Activated naive CD8-positive, alpha-beta T cell (primary cell): ENCODE measurements around the gene CREB3L1.
A peak's percentile ranks its signal among the peaks of the same experiment; 100 is the strongest.

ENCODE experiments used
- H3K27ac Mint-ChIP-seq: one replicate; pipeline ENCODE4 v1.8.0; 2021; ENCODE audit warnings: mixed read lengths
- H3K27me3 Mint-ChIP-seq: one replicate; pipeline ENCODE4 v1.8.0; 2021; ENCODE audit warnings: mixed read lengths
- H3K36me3 Mint-ChIP-seq: one replicate; pipeline ENCODE4 v1.8.0; 2021; ENCODE audit warnings: mixed read lengths
- H3K4me1 Mint-ChIP-seq: one replicate; pipeline ENCODE4 v1.8.0; 2021; ENCODE audit warnings: low read depth, mixed read lengths
- H3K4me3 Mint-ChIP-seq: one replicate; pipeline ENCODE4 v1.8.0; 2021; ENCODE audit warnings: mild to moderate bottlenecking, mixed read lengths
- H3K9me3 Mint-ChIP-seq: one replicate; pipeline ENCODE4 v1.8.0; 2021; ENCODE audit warnings: low read depth, mixed read lengths

CREB3L1 gene

DNA sequence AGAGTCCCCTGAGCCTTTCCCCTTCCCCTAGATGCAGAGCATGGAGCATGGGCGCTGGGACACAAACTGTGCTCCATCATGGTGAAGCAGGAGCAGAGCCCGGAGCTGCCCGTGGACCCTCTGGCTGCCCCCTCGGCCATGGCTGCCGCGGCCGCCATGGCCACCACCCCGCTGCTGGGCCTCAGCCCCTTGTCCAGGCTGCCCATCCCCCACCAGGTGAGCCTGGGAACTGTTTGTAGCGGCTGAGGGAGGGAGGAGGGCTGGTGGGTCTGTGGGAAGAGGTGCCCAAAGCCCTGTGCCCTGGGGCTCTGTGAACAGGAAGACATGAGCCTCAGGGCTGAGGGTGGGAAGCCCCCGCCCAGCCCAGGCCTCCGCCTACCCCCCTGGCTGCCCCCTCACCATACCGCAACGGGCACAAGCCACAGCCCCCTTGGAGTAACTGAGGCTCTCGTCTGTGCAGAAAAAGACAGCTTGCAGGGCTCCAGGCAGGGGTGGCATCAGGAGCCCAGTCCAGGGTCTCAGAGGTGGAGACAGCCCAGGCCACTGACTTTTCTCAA lies 30.4 kb downstream of the CREB3L1 start:
- H3K27me3 Mint-ChIP-seq = no peaks in the 10 kb centered on the region
- no peaks in the 10 kb centered on the region for H3K36me3 Mint-ChIP-seq
- H3K4me3 Mint-ChIP-seq = no peak overlapping the region
- H3K9me3 Mint-ChIP-seq = no peaks in the 10 kb centered on the region
- H3K27ac Mint-ChIP-seq = no peak overlapping the region
- peaks cover 15% of the 10 kb centered on the region for H3K4me1 Mint-ChIP-seq

DNA sequence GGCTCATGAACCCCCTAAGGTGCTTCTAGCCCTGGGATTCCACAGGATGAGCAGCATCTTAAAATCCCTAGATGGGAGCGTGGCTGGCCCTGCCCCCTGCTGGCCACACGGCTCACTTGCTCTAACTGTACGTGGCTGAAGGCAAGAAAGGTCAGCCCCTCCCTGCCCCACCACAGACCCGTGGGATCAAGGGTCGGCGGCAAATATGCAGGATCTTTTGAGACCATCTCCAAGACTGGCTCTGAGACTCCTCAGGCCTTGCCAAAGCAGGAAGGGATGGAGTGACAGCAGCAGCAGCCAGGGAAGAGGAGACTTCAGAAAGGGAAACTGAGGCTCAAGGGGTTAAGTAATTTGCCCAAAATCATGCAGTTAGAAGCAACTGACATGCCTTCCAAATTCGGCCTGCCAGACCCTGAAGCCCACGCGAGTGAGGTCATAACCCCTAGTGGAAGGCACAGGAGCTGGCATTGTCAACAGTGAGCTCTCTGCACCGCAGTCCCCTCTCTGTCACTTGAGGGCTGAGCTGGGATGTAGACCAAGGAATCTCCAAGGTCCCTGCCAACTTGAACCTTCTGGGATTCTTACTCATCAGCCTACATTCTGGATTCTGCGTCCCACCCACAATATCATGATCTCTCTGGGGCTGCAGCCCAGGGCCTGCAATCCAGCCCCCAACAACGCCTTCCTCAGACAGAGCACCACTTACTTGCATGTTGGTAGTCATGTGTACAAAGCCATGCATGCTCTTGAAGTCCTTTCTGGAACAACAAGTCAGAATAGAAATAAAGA lies 31.4 kb downstream of the CREB3L1 start:
- Mint-ChIP-seq H3K36me3 (no peaks in the 10 kb centered on the region), H3K27me3 (no peaks in the 10 kb centered on the region), H3K4me1 (peaks cover 15% of the 10 kb centered on the region), H3K9me3 (no peaks in the 10 kb centered on the region), H3K27ac (no peak overlapping the region), H3K4me3 (no peak overlapping the region)

DNA sequence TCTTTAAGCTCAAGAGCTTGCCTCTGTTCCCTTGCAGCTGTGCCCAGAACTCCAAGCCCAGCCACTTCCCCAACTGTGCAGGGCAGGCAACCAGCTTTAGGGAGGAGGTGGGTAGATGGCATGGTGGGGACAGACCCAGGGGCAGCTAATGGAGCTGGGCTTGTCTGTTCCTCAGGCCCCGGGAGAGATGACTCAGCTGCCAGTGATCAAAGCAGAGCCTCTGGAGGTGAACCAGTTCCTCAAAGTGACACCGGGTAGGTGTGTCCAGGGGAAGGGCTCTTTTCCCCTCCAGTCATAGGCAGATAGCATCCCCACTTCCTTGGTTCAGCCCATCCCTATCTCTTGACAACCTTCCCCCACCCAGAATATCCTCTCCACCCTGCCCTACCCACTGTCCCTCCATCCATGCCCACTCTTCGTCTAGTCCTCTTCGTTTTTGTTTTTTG lies 32.4 kb downstream of the CREB3L1 start:
- H3K27ac Mint-ChIP-seq = no peak overlapping the region
- H3K27me3 Mint-ChIP-seq = no peaks in the 10 kb centered on the region
- peaks cover 15% of the 10 kb centered on the region for H3K4me1 Mint-ChIP-seq
- no peak overlapping the region for H3K4me3 Mint-ChIP-seq
- no peaks in the 10 kb centered on the region for H3K36me3 Mint-ChIP-seq
- no peaks in the 10 kb centered on the region for H3K9me3 Mint-ChIP-seq

DNA sequence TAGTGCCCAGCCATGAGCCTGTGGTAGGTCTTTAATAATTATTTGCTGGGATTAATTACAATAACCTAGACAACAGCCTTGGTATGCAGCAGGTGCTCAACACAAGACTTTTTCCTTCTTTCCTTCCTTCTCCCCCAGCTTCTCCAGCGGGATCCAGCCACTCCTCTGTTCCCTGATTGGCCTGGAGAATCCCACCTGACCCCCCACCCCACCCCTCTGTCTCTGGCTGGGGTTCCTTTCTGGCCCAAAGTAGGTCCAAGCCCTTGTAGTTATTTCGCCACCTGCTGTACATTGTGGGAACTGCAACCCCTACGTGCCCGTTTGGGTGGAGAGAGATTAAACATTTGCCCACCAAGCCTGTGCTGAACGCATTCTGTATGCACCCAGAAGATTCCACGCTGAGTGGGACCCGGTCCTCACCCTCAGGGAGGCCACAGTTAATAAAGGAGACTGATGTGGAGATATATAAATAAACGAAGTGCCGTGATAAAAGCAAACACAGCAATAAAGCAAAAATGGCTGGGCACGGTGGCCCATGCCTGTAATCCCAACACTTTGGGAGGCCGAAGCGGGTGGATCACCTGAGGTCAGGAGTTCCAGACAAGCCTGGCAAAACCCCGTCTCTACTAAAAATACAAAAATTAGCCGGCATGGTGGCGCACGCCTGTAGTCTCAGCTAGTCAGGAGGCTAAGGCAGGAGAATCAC lies 37.7 kb downstream of the CREB3L1 start:
- H3K27me3 Mint-ChIP-seq = no peaks in the 10 kb centered on the region
- H3K4me3 Mint-ChIP-seq = no peak overlapping the region
- no peaks in the 10 kb centered on the region for H3K36me3 Mint-ChIP-seq
- H3K9me3 Mint-ChIP-seq = no peaks in the 10 kb centered on the region
- H3K27ac Mint-ChIP-seq = no peak overlapping the region
- peaks cover 18% of the 10 kb centered on the region for H3K4me1 Mint-ChIP-seq

DNA sequence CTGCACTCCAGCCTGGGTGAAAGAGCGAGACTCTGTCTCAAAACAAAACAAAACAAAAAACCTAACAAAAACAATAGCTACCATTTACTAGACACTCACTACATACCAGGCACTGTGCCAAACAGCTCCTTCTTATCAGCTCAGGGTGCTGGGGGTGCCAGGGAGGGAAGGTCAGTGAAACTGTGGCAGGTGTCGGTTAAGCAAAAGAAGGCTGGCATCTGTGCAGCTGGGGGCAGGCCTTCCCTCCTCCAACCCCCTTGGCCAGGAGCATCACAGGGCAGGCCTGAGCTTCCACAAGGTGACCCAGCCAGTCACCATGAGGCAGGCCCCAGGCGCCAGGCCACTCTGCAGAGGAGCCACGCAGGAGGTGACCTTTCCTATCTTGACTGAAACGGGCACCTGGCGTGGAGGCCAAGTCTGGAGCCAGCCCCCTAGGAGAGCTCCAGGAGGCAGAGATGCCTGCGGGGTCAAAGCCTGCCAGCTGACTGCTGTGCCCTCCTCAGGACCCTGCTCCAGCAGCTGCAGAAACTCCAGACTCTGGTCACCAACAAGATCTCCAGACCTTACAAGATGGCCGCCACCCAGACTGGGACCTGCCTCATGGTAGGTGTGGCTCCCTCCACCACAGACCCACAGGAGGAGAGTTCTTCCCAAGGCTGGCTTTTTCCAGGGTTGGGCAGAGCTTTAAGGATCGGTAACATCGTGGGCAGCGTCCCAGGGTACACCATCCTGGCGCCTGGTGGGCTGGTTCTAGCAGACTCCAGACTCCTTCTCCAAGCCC lies 38.5 kb downstream of the CREB3L1 start:
- H3K36me3 Mint-ChIP-seq = no peaks in the 10 kb centered on the region
- no peaks in the 10 kb centered on the region for H3K27me3 Mint-ChIP-seq
- H3K27ac Mint-ChIP-seq = no peak overlapping the region
- H3K9me3 Mint-ChIP-seq = no peaks in the 10 kb centered on the region
- H3K4me3 Mint-ChIP-seq = no peak overlapping the region
- peaks cover 19% of the 10 kb centered on the region for H3K4me1 Mint-ChIP-seq

DNA sequence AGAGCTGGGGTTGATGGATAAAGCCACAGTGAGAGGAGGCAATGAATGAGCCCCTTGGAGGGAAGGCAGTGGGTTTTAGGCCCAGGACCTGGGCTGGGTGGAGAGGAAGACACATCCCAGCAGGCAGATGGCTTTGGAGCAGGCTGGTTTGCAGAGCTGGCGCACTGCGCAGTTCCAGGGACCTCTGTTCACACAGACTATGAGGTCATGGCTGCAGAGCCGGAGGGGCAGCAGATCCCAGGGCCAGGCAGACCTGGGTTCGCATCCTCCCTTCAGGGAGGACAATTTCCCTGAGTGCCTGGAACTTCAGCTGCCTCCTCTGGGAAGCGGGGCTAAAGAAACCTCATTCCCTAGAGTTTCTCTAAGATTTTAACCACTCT lies 41.6 kb downstream of the CREB3L1 start:
- H3K27ac Mint-ChIP-seq = peak overlapping the region; percentile 89
- no peaks in the 10 kb centered on the region for H3K27me3 Mint-ChIP-seq
- H3K36me3 Mint-ChIP-seq = no peaks in the 10 kb centered on the region
- peak overlapping the region; percentile 11 for H3K4me3 Mint-ChIP-seq
- H3K9me3 Mint-ChIP-seq = no peaks in the 10 kb centered on the region
- peaks cover 19% of the 10 kb centered on the region for H3K4me1 Mint-ChIP-seq

DNA sequence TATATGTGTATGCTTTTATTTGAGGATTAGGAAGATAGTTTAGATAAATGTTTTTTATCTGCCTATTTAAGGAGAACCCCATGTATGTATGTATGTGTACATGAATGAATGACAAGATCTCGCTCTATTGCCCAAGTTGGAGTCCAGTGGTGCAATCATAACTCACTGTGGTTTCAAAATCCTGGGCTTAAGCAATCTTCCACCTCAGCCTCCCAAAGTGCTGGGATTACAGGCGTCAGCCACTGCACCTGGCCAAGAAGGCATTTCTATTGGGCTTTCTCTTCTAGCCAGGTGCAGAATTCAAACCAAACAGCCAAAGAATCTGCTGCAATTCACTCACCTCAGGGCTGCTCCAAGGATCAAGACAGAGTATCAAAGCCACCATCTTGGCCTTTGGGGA lies 44.3 kb downstream of the CREB3L1 start:
- Mint-ChIP-seq H3K4me1 (peaks cover 19% of the 10 kb centered on the region), H3K27me3 (no peaks in the 10 kb centered on the region), H3K9me3 (no peaks in the 10 kb centered on the region), H3K36me3 (no peaks in the 10 kb centered on the region), H3K4me3 (no peak overlapping the region), H3K27ac (no peak overlapping the region)

DNA sequence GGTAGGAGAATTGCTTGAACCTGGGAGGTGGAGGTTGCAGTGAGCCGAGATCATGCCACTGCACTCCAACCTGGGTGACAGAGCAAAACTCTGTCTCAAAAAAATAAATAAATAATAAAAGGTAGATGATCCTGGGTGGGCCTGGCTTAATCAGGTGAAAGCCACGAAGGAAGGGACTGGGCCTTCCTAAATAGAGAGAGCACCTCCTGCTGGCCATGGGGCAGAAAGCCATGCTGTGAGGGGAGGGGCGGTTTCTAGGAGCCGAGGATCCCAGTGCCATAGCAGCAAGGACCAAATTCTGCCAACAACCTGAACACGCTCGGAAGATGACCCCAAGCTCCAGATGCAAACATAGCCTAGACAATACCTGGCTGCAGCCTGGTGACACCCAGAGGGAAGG lies 45.3 kb downstream of the CREB3L1 start:
- Mint-ChIP-seq H3K4me3 (no peak overlapping the region), H3K36me3 (no peaks in the 10 kb centered on the region), H3K9me3 (no peaks in the 10 kb centered on the region), H3K27me3 (no peaks in the 10 kb centered on the region), H3K27ac (no peak overlapping the region), H3K4me1 (peaks cover 23% of the 10 kb centered on the region)

DNA sequence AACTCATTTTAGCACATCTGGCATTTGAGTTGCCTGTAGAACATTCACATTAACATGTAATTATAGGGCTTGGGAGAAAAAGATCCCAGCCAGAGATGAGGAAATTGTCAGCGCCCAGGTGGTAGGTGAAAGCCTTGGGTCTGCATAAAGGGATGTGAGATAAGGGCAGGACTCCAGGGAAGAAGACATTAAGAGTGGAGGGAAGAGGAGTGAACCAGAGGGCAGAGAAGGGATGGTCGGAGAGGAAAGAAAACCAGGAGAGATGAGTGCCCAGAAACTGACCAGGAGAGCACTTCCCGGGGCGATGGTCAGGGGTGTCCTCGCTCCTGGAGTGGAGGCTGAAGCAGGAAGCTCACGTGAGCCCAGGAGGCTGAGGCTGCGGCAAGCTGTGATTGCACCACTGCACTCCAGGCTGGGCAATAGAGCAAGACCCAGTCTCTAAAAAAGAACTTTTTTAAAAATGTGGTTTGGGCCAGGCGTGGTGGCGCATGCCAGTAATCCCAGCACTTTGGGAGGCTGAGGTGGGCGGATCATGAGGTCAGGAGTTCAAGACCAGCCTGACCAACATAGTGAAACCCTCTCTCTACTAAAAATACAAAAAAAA lies 49.5 kb downstream of the CREB3L1 start:
- Mint-ChIP-seq H3K27ac (no peak overlapping the region), H3K36me3 (no peaks in the 10 kb centered on the region), H3K9me3 (no peaks in the 10 kb centered on the region), H3K4me3 (no peak overlapping the region), H3K4me1 (peaks cover 38% of the 10 kb centered on the region), H3K27me3 (no peaks in the 10 kb centered on the region)

DNA sequence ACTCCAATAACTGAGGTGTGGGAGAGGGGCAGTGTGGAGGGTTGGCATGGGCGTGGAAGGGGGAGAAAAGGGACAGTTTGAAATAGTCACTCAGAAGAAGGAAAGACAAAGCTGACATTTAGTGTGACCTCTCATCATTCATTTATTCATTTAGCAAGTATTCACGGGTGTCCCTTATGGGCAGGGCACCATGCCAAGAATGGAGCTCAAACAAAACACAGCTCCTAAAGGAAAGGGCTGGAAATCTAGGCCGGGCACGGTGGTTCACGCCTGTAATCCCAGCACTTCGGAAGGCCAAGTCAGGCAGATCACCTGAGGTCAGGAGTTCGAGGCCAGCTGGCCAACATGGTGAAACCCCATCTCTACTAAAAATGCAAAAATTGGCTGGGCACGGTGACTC lies 50.4 kb downstream of the CREB3L1 start:
- no peak overlapping the region for H3K27ac Mint-ChIP-seq
- no peaks in the 10 kb centered on the region for H3K27me3 Mint-ChIP-seq
- H3K9me3 Mint-ChIP-seq = no peaks in the 10 kb centered on the region
- no peak overlapping the region for H3K4me3 Mint-ChIP-seq
- peaks cover 44% of the 10 kb centered on the region for H3K4me1 Mint-ChIP-seq
- no peaks in the 10 kb centered on the region for H3K36me3 Mint-ChIP-seq

DNA sequence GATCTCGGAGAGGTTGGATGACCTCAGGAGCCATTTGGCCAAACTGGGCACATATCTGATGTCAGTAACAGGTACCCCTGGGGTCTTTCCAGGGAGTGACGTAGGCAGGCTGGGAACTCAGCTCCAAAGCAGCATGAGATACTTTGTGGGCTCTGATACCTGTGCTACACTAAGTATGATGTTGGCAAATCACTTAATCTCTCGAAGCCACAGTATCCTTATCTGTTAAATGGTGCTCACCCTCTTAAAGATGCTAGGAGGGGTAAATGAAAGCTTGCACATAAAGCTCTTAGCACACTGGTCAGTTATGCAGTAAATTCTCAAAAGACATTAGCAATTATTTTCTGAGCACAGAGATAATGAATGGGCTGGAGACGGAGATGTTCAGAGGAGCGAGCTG lies 52.7 kb downstream of the CREB3L1 start:
- H3K9me3 Mint-ChIP-seq = no peaks in the 10 kb centered on the region
- H3K4me3 Mint-ChIP-seq = peak overlapping the region; percentile 80
- no peaks in the 10 kb centered on the region for H3K36me3 Mint-ChIP-seq
- H3K27me3 Mint-ChIP-seq = no peaks in the 10 kb centered on the region
- H3K27ac Mint-ChIP-seq = peak overlapping the region; percentile 81
- peaks cover 61% of the 10 kb centered on the region for H3K4me1 Mint-ChIP-seq

DNA sequence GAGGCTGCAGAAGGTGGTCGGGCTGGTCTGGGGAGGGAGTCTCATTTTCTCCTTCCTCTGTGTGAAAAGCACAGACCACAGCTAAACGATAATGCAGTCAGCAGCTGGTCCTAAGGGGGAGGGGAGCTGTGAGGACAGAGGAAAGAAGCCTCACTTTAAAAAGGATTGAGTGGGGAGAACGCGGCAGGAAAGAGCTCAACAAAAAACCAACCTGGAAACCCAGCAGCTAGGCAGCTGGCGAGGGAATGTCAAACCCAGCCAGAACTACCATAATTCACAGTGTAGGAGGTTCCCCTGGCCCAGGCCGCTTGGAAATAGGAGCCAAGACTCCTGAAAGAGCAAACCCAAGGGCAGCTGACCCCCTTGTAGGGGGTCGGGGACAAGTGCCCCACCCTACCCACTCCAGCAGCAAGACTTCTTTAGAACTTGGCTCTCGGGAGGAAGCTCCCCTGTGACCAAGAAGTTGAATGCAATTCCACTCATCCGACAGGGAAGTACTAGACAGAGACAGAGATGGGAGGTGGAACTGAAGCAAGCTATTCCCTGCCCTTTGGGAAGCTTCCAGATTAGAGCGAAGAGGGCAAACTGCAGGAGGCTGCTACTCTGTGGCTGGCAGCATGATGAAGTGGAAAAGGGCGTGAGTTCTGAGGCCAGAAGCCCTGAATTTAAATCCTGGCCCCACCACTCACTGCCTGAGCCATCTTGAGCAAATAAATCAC lies 53.3 kb downstream of the CREB3L1 start:
- Mint-ChIP-seq H3K27ac (peak overlapping the region; percentile 81), H3K9me3 (no peaks in the 10 kb centered on the region), H3K4me1 (peaks cover 64% of the 10 kb centered on the region), H3K36me3 (no peaks in the 10 kb centered on the region), H3K27me3 (no peaks in the 10 kb centered on the region), H3K4me3 (peak overlapping the region; percentile 80)

DNA sequence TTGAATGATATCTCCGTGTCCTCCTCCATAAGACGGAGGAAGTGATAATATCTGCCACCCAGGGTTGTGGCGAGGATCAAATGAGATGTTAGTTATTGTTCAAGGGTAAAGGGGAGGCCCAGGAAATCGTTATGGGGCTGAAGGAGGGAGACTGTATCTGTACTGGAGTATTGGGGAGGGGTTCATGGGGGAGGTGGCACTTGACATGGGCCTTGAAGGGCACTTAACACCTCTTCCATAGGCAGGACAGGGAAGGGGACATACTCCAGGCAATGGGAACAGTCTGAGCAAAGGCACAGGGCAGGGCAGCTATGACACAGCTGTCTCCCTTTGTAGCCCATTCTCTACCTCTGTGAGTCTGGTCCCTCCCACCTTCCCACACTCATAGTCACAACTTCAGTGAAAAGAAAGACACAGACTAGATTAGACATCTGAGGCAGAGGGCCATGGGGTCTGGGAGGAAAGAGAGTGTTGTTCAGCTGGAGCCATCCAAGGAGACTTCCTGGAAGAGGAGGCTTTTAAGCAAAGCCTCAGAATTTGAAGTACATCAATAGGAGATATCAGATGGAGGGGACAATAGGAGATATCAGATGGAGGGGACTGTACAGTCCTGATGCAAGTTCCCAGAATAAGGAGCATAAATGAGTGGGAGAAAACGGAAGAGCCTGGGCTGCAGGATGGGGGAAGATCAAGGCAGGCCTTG lies 54.0 kb downstream of the CREB3L1 start:
- H3K27me3 Mint-ChIP-seq = no peaks in the 10 kb centered on the region
- H3K4me1 Mint-ChIP-seq = peaks cover 68% of the 10 kb centered on the region
- peak overlapping the region; percentile 81 for H3K27ac Mint-ChIP-seq
- H3K36me3 Mint-ChIP-seq = no peaks in the 10 kb centered on the region
- H3K9me3 Mint-ChIP-seq = no peaks in the 10 kb centered on the region
- H3K4me3 Mint-ChIP-seq = peak overlapping the region; percentile 80
